ENCODE results near the gene GSKIP. TPM values are rescaled to one million over a fixed set of nuclear protein-coding genes. Genes with fewer than 3 reads are reported as not detected.
A peak's percentile ranks its signal among the peaks of the same experiment; 100 is the strongest.

Gene GSKIP
- total RNA-seq, 6 experiments from 2014 or later, result 23.1 to 37.3 (median 27.2) TPM

GRCh38 chr14:96407935-96408570, 44.7 kb downstream of the GSKIP start:
- Mint-ChIP-seq H3K4me1 (ENCODE audit: low read depth) (peaks cover 17% of the 10 kb centered on the region), H3K36me3 (ENCODE audit: low read depth) (no peaks in the 10 kb centered on the region), H3K4me3 (no peak overlapping the region), H3K9me3 (no peaks in the 10 kb centered on the region), H3K27me3 (ENCODE audit: insufficient read depth) (peaks cover 31% of the 10 kb centered on the region), H3K27ac (no peak overlapping the region)
- DNase-seq, result no peak
- no peak for TF ChIP-seq CTCF (IDR thresholded peaks at IDR 0.05)

DNA sequence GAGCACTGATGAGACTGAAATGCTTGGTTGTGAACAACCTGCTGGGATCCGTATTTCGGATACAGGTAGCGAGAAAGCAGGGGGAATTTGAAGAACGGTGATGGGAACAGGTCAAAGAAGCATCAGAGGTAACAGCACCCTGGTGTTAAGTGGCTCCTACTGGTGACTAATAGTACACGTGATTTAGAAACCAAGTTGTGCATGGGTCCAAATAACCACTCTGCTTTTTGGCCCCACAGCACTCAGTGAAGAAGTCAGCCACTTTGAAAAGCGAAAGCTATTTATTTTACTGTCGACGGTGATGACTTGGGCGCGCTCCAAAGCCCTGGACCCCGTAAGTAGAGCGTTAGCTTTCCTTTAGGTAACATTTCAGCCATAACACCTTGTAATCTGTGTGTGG, 45.3 kb downstream of the GSKIP start:
- DNase-seq, result no peak
- Mint-ChIP-seq H3K4me1 (ENCODE audit: low read depth) (peaks cover 17% of the 10 kb centered on the region), H3K9me3 (no peaks in the 10 kb centered on the region), H3K4me3 (no peak overlapping the region), H3K36me3 (ENCODE audit: low read depth) (no peaks in the 10 kb centered on the region), H3K27ac (no peak overlapping the region), H3K27me3 (ENCODE audit: insufficient read depth) (peaks cover 37% of the 10 kb centered on the region)
- no peak for TF ChIP-seq CTCF (IDR thresholded peaks at IDR 0.05)

GRCh38 chr14:96409701-96410100, 46.4 kb downstream of the GSKIP start:
- no peak overlapping the region for H3K27ac Mint-ChIP-seq
- no peak for TF ChIP-seq CTCF (IDR thresholded peaks at IDR 0.05)
- no peak overlapping the region for H3K4me3 Mint-ChIP-seq
- no peaks in the 10 kb centered on the region for H3K9me3 Mint-ChIP-seq
- H3K36me3 Mint-ChIP-seq (ENCODE audit: low read depth), result no peaks in the 10 kb centered on the region
- H3K4me1 Mint-ChIP-seq (ENCODE audit: low read depth), result peaks cover 17% of the 10 kb centered on the region
- peaks cover 46% of the 10 kb centered on the region for H3K27me3 Mint-ChIP-seq (ENCODE audit: insufficient read depth)
- no peak for DNase-seq

DNA sequence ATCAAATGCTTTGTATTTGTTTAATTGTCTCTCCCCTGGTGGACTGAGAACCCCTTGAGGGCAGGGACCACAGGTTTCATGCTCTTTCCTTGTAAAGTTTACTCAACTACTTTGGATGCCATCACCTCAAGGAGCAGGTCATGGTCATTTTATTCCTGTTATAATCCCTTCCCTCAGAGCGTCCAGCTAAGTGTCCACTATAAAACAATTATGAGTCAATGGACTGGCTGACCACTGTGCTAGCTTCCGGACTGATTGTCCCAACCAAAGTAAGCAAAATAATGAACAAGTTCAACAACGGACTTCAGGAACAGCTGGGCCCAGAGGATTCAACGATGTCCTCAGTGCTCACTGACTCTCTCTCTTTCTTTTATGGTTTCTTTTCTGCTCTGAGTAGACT, 46.8 kb downstream of the GSKIP start:
- Mint-ChIP-seq H3K9me3 (no peaks in the 10 kb centered on the region), H3K27ac (no peak overlapping the region), H3K27me3 (ENCODE audit: insufficient read depth) (peaks cover 46% of the 10 kb centered on the region), H3K36me3 (ENCODE audit: low read depth) (no peaks in the 10 kb centered on the region), H3K4me3 (peak overlapping the region; percentile 23; the same call in 1 of the 2 replicates), H3K4me1 (ENCODE audit: low read depth) (peaks cover 17% of the 10 kb centered on the region)
- TF ChIP-seq CTCF (IDR thresholded peaks at IDR 0.05), result no peak
- no peak for DNase-seq

DNA sequence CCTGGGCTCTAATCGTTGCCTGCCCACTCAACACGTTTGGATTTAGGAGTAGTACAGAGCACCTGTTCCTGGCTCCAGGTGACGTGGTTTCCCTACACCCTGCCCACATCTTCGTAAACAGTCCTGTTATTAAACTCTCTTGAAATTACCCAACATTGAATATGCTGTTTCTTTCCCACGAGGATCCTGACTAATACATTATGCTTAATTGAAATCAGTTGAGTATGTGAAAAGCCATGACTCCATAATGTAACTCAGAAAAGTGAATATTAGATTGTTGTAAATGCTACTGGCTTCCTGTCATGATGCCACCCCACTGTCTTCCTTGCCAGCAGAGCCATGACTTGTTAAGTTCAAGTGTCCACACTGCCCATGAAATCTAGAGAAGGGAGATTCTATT, 50.2 kb downstream of the GSKIP start:
- Mint-ChIP-seq H3K27me3 (ENCODE audit: insufficient read depth) (peaks cover 37% of the 10 kb centered on the region), H3K36me3 (ENCODE audit: low read depth) (no peaks in the 10 kb centered on the region), H3K4me1 (ENCODE audit: low read depth) (peaks cover 14% of the 10 kb centered on the region), H3K9me3 (no peaks in the 10 kb centered on the region), H3K27ac (no peak overlapping the region), H3K4me3 (no peak overlapping the region)
- DNase-seq, result no peak
- TF ChIP-seq CTCF (IDR thresholded peaks at IDR 0.05), result no peak
